Breast epithelium (tissue), 4 donors: ENCODE measurements around the gene TLE7. TPM values are rescaled to one million over a fixed set of nuclear protein-coding genes. Genes with fewer than 3 reads are reported as not detected.

ENCODE experiments used
- DNase-seq, 2 donors: peaks; one replicate each; pipeline ENCODE4 v3.0.0-alpha.2; 2019; ENCODE audit warnings: low spot score in 2 of 2
- H3K27ac ChIP-seq, 2 donors: fragments of 200-600 bp; sonication (generic) in 1 of 2; one replicate each; pipeline ENCODE4 v1.5.1; 2016 to 2019; ENCODE audit warnings: mild to moderate bottlenecking in 1 of 2
- H3K27me3 ChIP-seq, 2 donors: fragments of 200-600 bp; sonication (generic) in 1 of 2; one replicate each; pipeline versions ENCODE4 v1.5.1 to v1.6.0; 2017 to 2019; ENCODE audit warnings: control low read depth in 1 of 2, mild to moderate bottlenecking in 1 of 2
- H3K36me3 ChIP-seq: fragments of 200-600 bp; one replicate; pipeline ENCODE4 v1.5.1; 2019
- H3K4me1 ChIP-seq, 2 donors: fragments of 200-600 bp; sonication (generic); one replicate each; pipeline ENCODE4 v1.5.1; 2016 to 2019; ENCODE audit warnings: control low read depth in 1 of 2
- H3K4me3 ChIP-seq, 3 donors: fragments of 200-600 bp; sonication (generic); 1 replicate in 2 of 3; 2 replicates in 1 of 3; pipeline ENCODE4 v1.5.1; 2016 to 2019; ENCODE audit warnings: mild to moderate bottlenecking in 3 of 3, moderate library complexity in 2 of 3
- H3K9me3 ChIP-seq, 2 donors: fragments of 200-600 bp; sonication (generic) in 1 of 2; one replicate each; pipeline ENCODE4 v1.5.1; 2016 to 2019; ENCODE audit warnings: control low read depth in 1 of 2
- POLR2A ChIP-seq: fragments of 450-650 bp; IDR thresholded peaks from one replicate; pipeline ENCODE4 v1.6.1; 2016; ENCODE audit warnings: antibody characterized with exemption, mild to moderate bottlenecking, moderate library complexity
- POLR2AphosphoS5 ChIP-seq, 3 donors: sonication (generic); formaldehyde crosslinking; IDR thresholded peaks; one replicate each; pipeline ENCODE4 v1.6.1; 2017; ENCODE audit warnings: antibody characterized with exemption in 3 of 3
- intact Hi-C: fragments of 100-400 bp; cut with DNase I; formaldehyde crosslinking; loops from one replicate; pipeline ENCODE4 v1.15.1; 2023; ENCODE audit warnings: low total_unique reads
- total RNA-seq, 3 donors: library from RNA; depleted of rRNA; stranded (reverse); fragments of >200 nt; gene quantifications; one replicate each; pipeline ENCODE4 v1.1.0, GENCODE V29; 2016
- TF ChIP-seq, protein P1 (sequence below), 3 donors: fragments of 450-650 bp; IDR thresholded peaks; one replicate each; pipeline ENCODE4 v1.5.1; 2016 to 2017; ENCODE audit warnings: antibody characterized with exemption in 3 of 3, mild to moderate bottlenecking in 3 of 3, moderate library complexity in 3 of 3

The TLE7 gene
- total RNA-seq, 3 donors from 2014 or later = not detected

DNA sequence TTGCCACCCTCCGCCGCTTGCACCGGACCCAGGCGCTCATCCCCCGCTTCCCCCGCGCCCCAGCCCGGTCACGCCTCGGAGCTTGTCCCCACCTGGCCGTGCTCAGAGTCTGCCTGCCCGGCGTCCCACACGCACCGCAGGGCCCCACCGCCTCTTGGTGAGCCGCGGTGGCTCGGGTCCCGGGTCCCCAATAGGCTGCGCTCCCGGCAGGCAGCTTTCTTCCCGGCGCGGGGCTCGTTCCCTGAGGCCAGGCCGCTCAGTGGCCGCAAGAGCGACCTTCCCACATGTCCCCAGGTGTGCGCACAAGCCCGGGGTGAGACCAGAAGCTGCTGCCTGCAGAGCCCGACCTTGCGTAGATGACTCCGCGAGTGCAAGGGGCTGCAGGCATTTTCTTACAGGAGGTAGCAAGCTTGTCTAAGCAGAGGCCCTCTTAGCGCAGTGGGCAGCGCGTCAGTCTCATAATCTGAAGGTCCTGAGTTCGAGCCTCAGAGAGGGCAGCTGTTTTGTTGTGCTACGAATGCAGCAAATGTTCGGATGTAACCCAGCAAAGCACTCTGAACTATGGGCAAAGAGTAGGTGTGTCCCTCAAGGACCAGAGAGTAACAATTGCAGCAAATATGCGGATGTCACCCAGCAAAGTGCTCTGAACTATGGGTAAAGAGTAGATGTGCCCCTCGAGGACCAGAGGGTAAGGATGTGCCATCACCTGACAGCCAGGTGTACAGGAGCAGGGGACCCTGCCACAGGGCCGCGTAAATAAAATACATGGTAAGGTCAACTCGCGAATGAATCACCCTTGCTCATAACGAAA is 15.6 kb downstream of the TLE7 start:
- Histone ChIP-seq H3K4me1 (no peaks in the 10 kb centered on the region), H3K9me3 (peaks cover 0 to 8% of the 10 kb centered on the region in 2 donors), H3K4me3 (peak overlapping the region in 2 of 3 donors; percentile 21 to 53), H3K27me3 (peaks cover 0 to 44% of the 10 kb centered on the region in 2 donors), H3K27ac (no peak overlapping the region), H3K36me3 (no peaks in the 10 kb centered on the region)
- TF ChIP-seq POLR2AphosphoS5 (IDR thresholded peaks at IDR 0.05) = no peak
- TF ChIP-seq, protein P1, sequence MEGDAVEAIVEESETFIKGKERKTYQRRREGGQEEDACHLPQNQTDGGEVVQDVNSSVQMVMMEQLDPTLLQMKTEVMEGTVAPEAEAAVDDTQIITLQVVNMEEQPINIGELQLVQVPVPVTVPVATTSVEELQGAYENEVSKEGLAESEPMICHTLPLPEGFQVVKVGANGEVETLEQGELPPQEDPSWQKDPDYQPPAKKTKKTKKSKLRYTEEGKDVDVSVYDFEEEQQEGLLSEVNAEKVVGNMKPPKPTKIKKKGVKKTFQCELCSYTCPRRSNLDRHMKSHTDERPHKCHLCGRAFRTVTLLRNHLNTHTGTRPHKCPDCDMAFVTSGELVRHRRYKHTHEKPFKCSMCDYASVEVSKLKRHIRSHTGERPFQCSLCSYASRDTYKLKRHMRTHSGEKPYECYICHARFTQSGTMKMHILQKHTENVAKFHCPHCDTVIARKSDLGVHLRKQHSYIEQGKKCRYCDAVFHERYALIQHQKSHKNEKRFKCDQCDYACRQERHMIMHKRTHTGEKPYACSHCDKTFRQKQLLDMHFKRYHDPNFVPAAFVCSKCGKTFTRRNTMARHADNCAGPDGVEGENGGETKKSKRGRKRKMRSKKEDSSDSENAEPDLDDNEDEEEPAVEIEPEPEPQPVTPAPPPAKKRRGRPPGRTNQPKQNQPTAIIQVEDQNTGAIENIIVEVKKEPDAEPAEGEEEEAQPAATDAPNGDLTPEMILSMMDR (IDR thresholded peaks at IDR 0.05) = no peak
- no peak for TF ChIP-seq POLR2A
- intact Hi-C loops = no loop called here
- DNase-seq = no peak

- Histone ChIP-seq H3K27me3 (peaks cover 0 to 44% of the 10 kb centered on the region in 2 donors), H3K4me1 (no peaks in the 10 kb centered on the region), H3K27ac (no peak overlapping the region), H3K36me3 (no peaks in the 10 kb centered on the region), H3K4me3 (peak overlapping the region in 2 of 3 donors; percentile 21 to 53), H3K9me3 (peaks cover 0 to 8% of the 10 kb centered on the region in 2 donors)
- DNase-seq = no peak
- intact Hi-C loops = no loop called here
- TF ChIP-seq POLR2AphosphoS5 (IDR thresholded peaks at IDR 0.05) (no peak), POLR2A (no peak)
- TF ChIP-seq, protein P1 (IDR thresholded peaks at IDR 0.05) = no peak
These were observed 16.1 kb downstream of the TLE7 start for GRCh38 chr16:71425746-71426068.

- TF ChIP-seq, protein P1 (IDR thresholded peaks at IDR 0.05) = no peak
- TF ChIP-seq POLR2A = no peak
- no peak for TF ChIP-seq POLR2AphosphoS5 (IDR thresholded peaks at IDR 0.05)
- peaks cover 0 to 8% of the 10 kb centered on the region in 2 donors for H3K9me3 ChIP-seq
- no peaks in the 10 kb centered on the region for H3K4me1 ChIP-seq
These were observed 17.2 kb downstream of the TLE7 start for GRCh38 chr16:71424626-71425025.

DNA sequence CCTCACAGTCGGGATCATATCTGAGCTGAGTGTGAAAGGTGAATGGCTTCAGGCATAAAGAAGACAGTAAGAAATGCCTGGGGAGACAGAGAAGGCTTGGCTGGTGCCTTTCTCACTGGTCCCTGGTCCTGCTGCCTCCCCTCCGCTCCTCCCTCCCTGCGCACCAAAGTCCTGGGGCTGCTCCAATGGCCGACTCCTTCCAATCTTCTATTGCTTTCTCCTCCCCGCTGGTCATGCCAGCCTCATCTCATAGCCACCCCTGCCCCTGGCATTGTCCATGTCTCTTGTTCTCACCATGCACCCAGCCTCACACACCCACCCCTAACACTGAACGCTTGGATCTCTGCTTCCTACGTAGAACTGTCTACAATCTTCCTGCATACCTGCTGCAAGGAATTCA is 18.0 kb downstream of the TLE7 start:
- Histone ChIP-seq H3K27me3 (peaks cover 0 to 37% of the 10 kb centered on the region in 2 donors), H3K9me3 (peaks cover 0 to 6% of the 10 kb centered on the region in 2 donors), H3K4me3 (no peak overlapping the region), H3K36me3 (no peaks in the 10 kb centered on the region), H3K4me1 (no peaks in the 10 kb centered on the region), H3K27ac (no peak overlapping the region)
- intact Hi-C loops = no loop called here
- no peak for DNase-seq
- TF ChIP-seq, protein P1 (IDR thresholded peaks at IDR 0.05) = no peak
- no peak for TF ChIP-seq POLR2AphosphoS5 (IDR thresholded peaks at IDR 0.05)

More at GRCh38 chr16:71424626-71425025, 17.2 kb downstream of the TLE7 start:
- Histone ChIP-seq H3K27ac (no peak overlapping the region), H3K27me3 (peaks cover 0 to 37% of the 10 kb centered on the region in 2 donors), H3K36me3 (no peaks in the 10 kb centered on the region), H3K4me3 (no peak overlapping the region)
- intact Hi-C loops = no loop called here
- DNase-seq = no peak

DNA sequence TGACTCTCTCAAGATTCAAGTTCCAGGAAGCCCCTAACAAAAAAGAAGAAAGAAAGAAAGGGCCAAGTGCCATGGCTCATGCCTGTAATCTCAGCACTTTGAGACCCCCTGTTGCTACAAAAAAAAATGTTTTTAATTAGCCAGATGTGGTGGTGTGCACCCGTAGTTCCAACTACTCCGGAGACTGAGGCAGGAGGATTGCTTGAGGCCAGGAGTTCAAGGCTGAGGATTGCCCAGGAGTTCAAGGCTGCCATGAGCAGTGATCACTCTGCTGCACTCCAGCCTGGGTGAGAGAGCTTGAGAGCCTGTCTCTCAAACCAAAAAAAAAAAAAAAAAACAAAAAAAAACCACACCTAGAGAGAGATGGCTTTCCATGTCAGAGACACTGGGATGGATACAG is 18.8 kb downstream of the TLE7 start:
- Histone ChIP-seq H3K27ac (no peak overlapping the region), H3K36me3 (no peaks in the 10 kb centered on the region), H3K4me3 (no peak overlapping the region), H3K27me3 (peaks cover 0 to 38% of the 10 kb centered on the region in 2 donors), H3K9me3 (no peaks in the 10 kb centered on the region), H3K4me1 (no peaks in the 10 kb centered on the region)
- DNase-seq = no peak
- intact Hi-C loops = no loop called here
- TF ChIP-seq POLR2AphosphoS5 (IDR thresholded peaks at IDR 0.05) (no peak), POLR2A (no peak)
- TF ChIP-seq, protein P1 (IDR thresholded peaks at IDR 0.05) = no peak
